Neural cell (in vitro differentiated cells): ENCODE data around the gene FAR2. TPM values are rescaled to one million over a fixed set of nuclear protein-coding genes. Genes with fewer than 3 reads are reported as not detected.

ENCODE experiments used
- H2AFZ ChIP-seq: fragments of 200-600, 300-800 bp; sonication (generic), shearing (Covaris generic); 2 replicates; pipeline ENCODE4 v1.6.0; 2014; ENCODE audit warnings: low read depth, mild to moderate bottlenecking, antibody characterized with exemption, low read length, moderate library complexity
- H3F3A ChIP-seq: fragments of 200-600 bp; shearing (Covaris generic); 2 replicates; pipeline ENCODE4 v1.6.1; 2016; ENCODE audit warnings: mild to moderate bottlenecking, moderate library complexity, mixed read lengths, antibody characterized with exemption, low read length; ENCODE audit not compliant: insufficient read depth, poor library complexity, severe bottlenecking
- H3K27ac ChIP-seq: fragments of 200-600, 300-800 bp; sonication (generic), shearing (Covaris generic); 2 replicates; pipeline ENCODE4 v1.5.1; 2014; ENCODE audit warnings: mild to moderate bottlenecking, low read length, moderate library complexity
- H3K27me3 ChIP-seq: fragments of 300-800, 200-600 bp; sonication (generic), shearing (Covaris generic); 2 replicates; pipeline ENCODE4 v1.6.0; 2014; ENCODE audit warnings: mild to moderate bottlenecking, low read depth, low read length, moderate library complexity; ENCODE audit not compliant: insufficient read depth
- H3K36me3 ChIP-seq: fragments of 300-800, 200-600 bp; sonication (generic), shearing (Covaris generic); 2 replicates; pipeline ENCODE4 v1.5.1; 2014; ENCODE audit warnings: mild to moderate bottlenecking, antibody characterized with exemption, low read length, moderate library complexity; ENCODE audit not compliant: insufficient read depth
- H3K4me2 ChIP-seq: fragments of 300-800, 200-600 bp; sonication (generic), shearing (Covaris generic); 2 replicates; pipeline ENCODE4 v1.6.0; 2014; ENCODE audit warnings: mild to moderate bottlenecking, low read length
- H3K4me3 ChIP-seq: fragments of 300-800, 200-600 bp; sonication (generic), shearing (Covaris generic); 2 replicates; pipeline ENCODE4 v1.5.1; 2014; ENCODE audit warnings: mild to moderate bottlenecking, low read length, moderate library complexity
- H3K79me2 ChIP-seq: fragments of 200-600 bp; shearing (Covaris generic); replicated peaks from 2 replicates; pipeline ENCODE4 v1.6.0; 2014; ENCODE audit warnings: mild to moderate bottlenecking, low read length, moderate library complexity; ENCODE audit not compliant: insufficient read depth
- H3K9ac ChIP-seq: fragments of 300-800, 200-600 bp; sonication (generic), shearing (Covaris generic); 2 replicates; pipeline ENCODE4 v1.6.1; 2016; ENCODE audit warnings: mild to moderate bottlenecking, low read length, mixed read lengths
- H3K9me2 ChIP-seq: fragments of 200-600 bp; shearing (Covaris generic); 2 replicates; pipeline ENCODE4 v1.6.1; 2016; ENCODE audit warnings: mild to moderate bottlenecking, low read length, mixed read lengths; ENCODE audit not compliant: insufficient read depth
- H3K9me3 ChIP-seq: fragments of 200-600, 300-800 bp; sonication (generic), shearing (Covaris generic); 2 replicates; pipeline ENCODE4 v1.6.1; 2016; ENCODE audit warnings: mild to moderate bottlenecking, mixed run types, low read length, moderate library complexity, mixed read lengths
- H4K20me1 ChIP-seq: fragments of 200-600 bp; shearing (Covaris generic); 2 replicates; pipeline ENCODE4 v1.6.1; 2016; ENCODE audit warnings: mild to moderate bottlenecking, mixed run types; ENCODE audit not compliant: insufficient read depth
- CTCF ChIP-seq: fragments of 450-650 bp; IDR thresholded peaks from 2 replicates; pipeline ENCODE4 v1.5.1; 2014; ENCODE audit warnings: antibody characterized with exemption, mild to moderate bottlenecking, moderate library complexity; ENCODE audit not compliant: poor library complexity, severe bottlenecking
- EP300 ChIP-seq: fragments of 450-650 bp; conservative IDR thresholded peaks from 2 replicates; pipeline ENCODE4 v1.6.1; 2014; ENCODE audit warnings: antibody characterized with exemption, mild to moderate bottlenecking, moderate library complexity; ENCODE audit not compliant: poor library complexity, severe bottlenecking
- EZH2 ChIP-seq: fragments of 200-600, 300-800 bp; shearing (Covaris generic), sonication (generic); IDR thresholded peaks from 2 replicates; pipeline ENCODE4 v1.6.1; 2014; ENCODE audit warnings: antibody characterized with exemption, low read length, borderline replicate concordance, mild to moderate bottlenecking; ENCODE audit not compliant: insufficient read depth, poor library complexity, severe bottlenecking
- MXI1 ChIP-seq: fragments of 450-650 bp; conservative IDR thresholded peaks from 2 replicates; pipeline ENCODE4 v1.6.1; 2014; ENCODE audit warnings: antibody characterized with exemption, mild to moderate bottlenecking; ENCODE audit not compliant: poor library complexity, severe bottlenecking
- POLR2AphosphoS5 ChIP-seq: IDR thresholded peaks from 2 replicates; pipeline ENCODE4 v1.6.1; 2012
- RAD21 ChIP-seq: fragments of 450-650 bp; conservative IDR thresholded peaks from 2 replicates; pipeline ENCODE4 v1.6.1; 2014; ENCODE audit warnings: antibody characterized with exemption, mild to moderate bottlenecking, moderate library complexity
- REST ChIP-seq: IDR thresholded peaks from 2 replicates; pipeline ENCODE4 v1.6.1; 2012; ENCODE audit warnings: borderline replicate concordance
- SMC3 ChIP-seq: fragments of 450-650 bp; conservative IDR thresholded peaks from 2 replicates; pipeline ENCODE4 v1.6.1; 2014; ENCODE audit warnings: antibody characterized with exemption, mild to moderate bottlenecking, moderate library complexity; ENCODE audit not compliant: poor library complexity
- TAF1 ChIP-seq: IDR thresholded peaks from 2 replicates; pipeline ENCODE4 v1.6.1; 2012; ENCODE audit warnings: low read depth
- polyA plus RNA-seq: library from polyadenylated mRNA; depleted of rRNA; stranded (reverse); fragments of >200 nt; gene quantifications from 2 replicates; pipeline ENCODE4 v1.2.3, GENCODE V29; 2014

The FAR2 gene
- polyA plus RNA-seq, 1 donor from 2014 or later, result 0.99 TPM

GRCh38 chr12:29230800-29231560 lies 81.9 kb downstream of the FAR2 start:
- Histone ChIP-seq H3K27me3 (no peaks in the 10 kb centered on the region), H3F3A (no peaks in the 10 kb centered on the region), H3K9me3 (peaks cover 3% of the 10 kb centered on the region), H3K9me2 (no peaks in the 10 kb centered on the region), H3K36me3 (no peaks in the 10 kb centered on the region), H2AFZ (no peak overlapping the region), H3K79me2 (no peaks in the 10 kb centered on the region), H3K9ac (no peak overlapping the region), H3K4me3 (no peak overlapping the region), H3K4me2 (no peak overlapping the region), H3K27ac (no peak overlapping the region), H4K20me1 (no peaks in the 10 kb centered on the region)
- TF ChIP-seq MXI1, result no peak
- TF ChIP-seq REST, result no peak
- no peak for TF ChIP-seq TAF1
- no peak for TF ChIP-seq POLR2AphosphoS5
- TF ChIP-seq EP300, result no peak
- no peak for TF ChIP-seq CTCF
- no peak for TF ChIP-seq SMC3
- TF ChIP-seq RAD21, result no peak
- TF ChIP-seq EZH2, result no peak

GRCh38 chr12:29232086-29232485 lies 83.0 kb downstream of the FAR2 start:
- Histone ChIP-seq H3K79me2 (no peaks in the 10 kb centered on the region), H4K20me1 (no peaks in the 10 kb centered on the region), H3K27ac (no peak overlapping the region), H3K9me3 (peaks cover 3% of the 10 kb centered on the region), H3K4me2 (no peak overlapping the region), H3K9ac (no peak overlapping the region), H3K27me3 (no peaks in the 10 kb centered on the region), H3K36me3 (no peaks in the 10 kb centered on the region), H2AFZ (no peak overlapping the region), H3K4me3 (no peak overlapping the region), H3F3A (no peaks in the 10 kb centered on the region), H3K9me2 (no peaks in the 10 kb centered on the region)
- TF ChIP-seq REST, result no peak
- no peak for TF ChIP-seq RAD21
- no peak for TF ChIP-seq MXI1
- TF ChIP-seq EZH2, result no peak
- no peak for TF ChIP-seq CTCF
- TF ChIP-seq EP300, result no peak
- TF ChIP-seq TAF1, result no peak
- no peak for TF ChIP-seq SMC3
- TF ChIP-seq POLR2AphosphoS5, result no peak
